CD4-positive, alpha-beta T cell treated with Interleukin-10 for 1 hour (primary cell): ENCODE results near the gene OR2L8.

Source experiments
- DNase-seq: peaks from one replicate; pipeline ENCODE4 v3.0.0-alpha.2; 2020

OR2L8 gene

GRCh38 chr1:247998811-247999210, 50.2 kb downstream of the OR2L8 start:
- no peak for DNase-seq
